Adipose tissue (tissue), 3 donors: Measurements from ENCODE around the gene PRDM2. TPM values are rescaled to one million over a fixed set of nuclear protein-coding genes. Genes with fewer than 3 reads are reported as not detected.
"Not testable (repeated sequence)": the region's sequence is repeated elsewhere in the genome, so short reads cannot be mapped to it uniquely, and the experiment has no call there.

Source experiments
- H3K27ac ChIP-seq: one replicate; pipeline ENCODE4 v1.5.1; 2013; ENCODE audit warnings: low read depth, low read length
- whole genome bisulfite sequencing, 3 donors: extraction: QIAGEN DNeasy Blood & Tissue Kit; methylation state at CpG; one replicate each; pipeline ENCODE4 v1.1.7; 2013; 5-methylcytosine and 5-hydroxymethylcytosine counted together
- polyA plus RNA-seq, 3 donors: library from polyadenylated mRNA; stranded (reverse); fragments of 200-250 nt; gene quantifications; one replicate each; pipeline ENCODE4 v1.2.3, GENCODE V29; 2013
- donor health status: healthy with polysubstance abuse.
- donor health status: Bipolar disorder and iron deficiency.
- donor health status: healthy.

PRDM2 gene
- polyA plus RNA-seq, 3 donors: 8.5 to 19.5 (median 13.0) TPM

DNA sequence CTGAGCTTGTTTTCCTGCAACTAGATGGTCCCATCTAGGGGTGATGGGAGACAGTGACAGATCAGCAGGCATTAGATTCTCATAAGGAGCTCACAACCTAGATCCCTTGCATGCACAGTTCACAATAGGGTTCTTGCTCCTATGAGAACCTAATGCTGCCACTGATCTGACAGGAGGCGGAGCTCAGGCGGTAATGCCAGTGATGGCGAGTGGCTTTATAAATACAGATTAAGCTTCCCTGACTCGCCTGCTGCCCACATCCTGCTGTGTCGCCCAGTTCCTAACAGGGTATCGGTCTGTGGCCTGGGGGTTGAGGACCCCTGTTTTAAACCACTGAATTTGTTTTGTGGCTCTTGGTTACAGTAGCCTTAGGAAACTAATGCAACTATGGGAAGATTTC is 6.9 kb upstream of the PRDM2 start:
- H3K27ac ChIP-seq: not testable (repeated sequence)
- WGBS, 3 donors: 37 to 49% (median 41%) methylated on average over 6 of the region's 6 CpGs

DNA sequence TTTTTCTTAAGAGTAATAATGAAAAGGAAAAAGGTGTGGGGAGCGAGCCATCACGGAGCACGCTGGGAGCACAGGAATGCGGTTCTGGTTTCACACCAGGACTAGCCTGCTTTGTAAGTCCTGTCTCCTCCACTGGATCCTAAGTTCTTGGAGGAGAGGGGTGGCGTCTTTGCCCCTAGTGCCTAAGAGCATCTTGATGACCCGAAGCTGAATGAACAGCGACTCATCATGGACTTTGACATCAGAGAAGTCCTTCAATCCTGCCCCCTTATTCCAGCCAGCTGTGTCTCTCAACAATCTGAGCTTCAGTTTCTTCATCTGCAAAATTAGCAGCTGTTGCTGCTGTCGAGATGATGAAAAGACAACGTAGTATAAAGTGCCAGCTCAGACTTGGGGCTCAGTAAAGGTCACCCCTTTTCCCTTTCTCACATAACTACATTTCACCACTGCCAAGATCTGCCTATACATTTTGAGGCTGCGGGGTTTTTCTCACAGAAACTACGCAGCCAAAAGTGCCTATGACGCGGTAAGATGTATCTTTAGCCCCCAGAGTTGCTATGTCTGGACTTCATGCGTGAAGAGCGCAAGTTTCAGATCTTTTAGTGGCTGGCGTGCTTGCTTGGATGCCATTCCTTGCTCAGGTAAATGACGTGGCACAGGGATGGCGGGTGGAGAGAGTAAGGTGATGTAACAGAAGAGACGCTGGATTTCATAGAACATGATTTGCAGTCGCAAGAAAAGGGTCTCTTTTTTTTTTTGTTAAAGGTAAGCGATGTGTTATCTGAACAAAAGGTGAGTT is 4.9 kb upstream of the PRDM2 start:
- WGBS, 3 donors: 84 to 87% (median 85%) methylated on average over 21 of the region's 21 CpGs
- no peak overlapping the region for H3K27ac ChIP-seq

DNA sequence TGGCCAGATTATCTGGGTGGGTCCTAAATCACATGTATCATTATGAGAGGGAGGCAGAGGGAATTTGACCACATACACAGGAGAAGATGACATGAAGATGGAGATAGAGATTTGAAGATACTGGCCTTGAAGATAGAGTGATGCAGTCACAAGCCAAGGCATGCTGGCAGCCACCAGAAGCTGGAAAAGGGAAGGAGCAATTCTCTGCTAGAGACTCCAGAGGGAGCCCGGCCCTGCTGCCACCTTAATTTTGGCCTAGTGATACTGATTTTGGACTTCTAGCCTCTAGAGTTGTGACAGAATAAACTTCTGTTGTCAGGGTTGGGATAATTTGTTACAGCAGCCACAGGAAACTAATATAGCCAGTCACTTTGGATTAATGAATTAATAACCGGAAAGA is 2.2 kb upstream of the PRDM2 start:
- 94 to 97% (median 96%) methylated on average over 2 of the region's 2 CpGs for WGBS, 3 donors
- H3K27ac ChIP-seq: no peak overlapping the region

DNA sequence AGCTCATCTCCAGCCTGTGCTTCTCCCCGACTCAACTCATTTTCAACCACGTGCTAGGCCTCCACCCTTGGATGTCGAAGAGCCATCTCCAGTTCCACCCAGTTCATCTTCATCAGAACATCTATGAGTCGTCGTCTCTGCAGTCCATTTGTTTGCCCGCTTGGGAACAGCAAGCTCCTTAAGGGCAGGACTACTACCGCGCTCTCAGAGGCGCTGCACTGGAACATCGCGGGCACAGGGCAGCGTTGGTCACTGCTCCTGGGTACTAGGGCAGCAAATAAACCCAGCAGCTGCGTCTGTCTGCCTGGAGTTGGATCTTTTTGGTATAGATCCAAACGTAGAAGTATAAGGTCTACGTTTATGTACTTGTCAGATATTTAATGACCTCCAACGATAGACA is 478 bp upstream of the PRDM2 start:
- H3K27ac ChIP-seq: peak overlapping the region; percentile 80
- WGBS, 3 donors: 64% methylated on average over 16 of the region's 16 CpGs

DNA sequence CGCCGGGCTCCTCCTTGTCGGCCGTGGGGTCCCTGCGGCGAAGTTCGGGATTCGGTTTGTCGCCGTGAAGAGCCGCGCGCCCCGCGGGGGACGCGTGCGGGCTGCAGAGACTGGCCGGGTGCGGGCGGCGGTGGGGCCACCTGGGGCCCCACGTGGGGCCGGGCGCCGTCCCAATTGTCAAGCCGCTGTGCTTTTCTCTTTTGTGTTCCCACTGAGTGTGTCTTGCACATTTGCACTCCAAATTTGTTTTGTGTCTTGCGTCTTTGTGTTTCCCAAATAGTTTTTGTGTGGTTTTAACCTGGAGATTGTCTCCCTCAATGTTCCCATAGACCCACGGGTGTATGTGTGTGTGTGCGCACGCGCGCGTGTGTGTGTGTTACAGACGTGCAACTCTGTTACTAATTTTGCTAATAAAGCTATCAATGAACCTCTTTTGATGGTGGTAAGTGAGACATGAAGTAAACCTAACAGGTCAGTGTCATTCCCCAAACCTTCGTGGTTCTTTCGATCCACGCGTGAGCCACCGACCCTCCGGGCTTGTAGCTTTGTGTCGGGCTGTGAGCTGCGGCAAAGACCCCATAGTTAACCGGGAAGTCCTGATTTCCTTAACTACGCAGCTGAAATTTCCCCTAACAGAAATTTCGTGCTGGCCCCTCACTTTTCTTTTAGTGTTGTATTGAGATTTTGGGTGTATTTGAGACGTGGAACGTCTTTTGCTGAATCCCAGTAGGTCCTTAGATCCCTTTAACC is 708 bp downstream of the PRDM2 start:
- H3K27ac ChIP-seq: no peak overlapping the region
- 9 to 16% (median 13%) methylated on average over 41 to 48 of the region's 48 CpGs for WGBS, 3 donors

DNA sequence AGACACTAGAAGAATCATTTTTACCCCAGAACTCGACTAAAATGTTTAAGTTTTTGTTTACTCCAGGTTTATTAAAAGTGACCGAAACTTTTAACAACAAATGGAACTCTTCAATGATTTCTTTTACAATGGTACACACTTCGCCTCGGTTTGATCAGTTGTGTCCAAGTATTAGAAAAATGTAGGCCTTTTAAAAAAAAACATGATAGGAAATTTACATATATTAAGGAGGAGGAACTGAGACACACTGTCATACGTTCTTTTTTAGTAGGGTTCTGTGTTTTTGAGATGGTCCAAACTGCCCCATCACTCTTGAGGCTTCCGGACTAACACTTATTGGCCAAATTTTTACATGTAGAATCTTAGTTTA is 1.3 kb downstream of the PRDM2 start:
- H3K27ac ChIP-seq: no peak overlapping the region
- 66 to 76% (median 67%) methylated on average over 6 of the region's 6 CpGs for WGBS, 3 donors

DNA sequence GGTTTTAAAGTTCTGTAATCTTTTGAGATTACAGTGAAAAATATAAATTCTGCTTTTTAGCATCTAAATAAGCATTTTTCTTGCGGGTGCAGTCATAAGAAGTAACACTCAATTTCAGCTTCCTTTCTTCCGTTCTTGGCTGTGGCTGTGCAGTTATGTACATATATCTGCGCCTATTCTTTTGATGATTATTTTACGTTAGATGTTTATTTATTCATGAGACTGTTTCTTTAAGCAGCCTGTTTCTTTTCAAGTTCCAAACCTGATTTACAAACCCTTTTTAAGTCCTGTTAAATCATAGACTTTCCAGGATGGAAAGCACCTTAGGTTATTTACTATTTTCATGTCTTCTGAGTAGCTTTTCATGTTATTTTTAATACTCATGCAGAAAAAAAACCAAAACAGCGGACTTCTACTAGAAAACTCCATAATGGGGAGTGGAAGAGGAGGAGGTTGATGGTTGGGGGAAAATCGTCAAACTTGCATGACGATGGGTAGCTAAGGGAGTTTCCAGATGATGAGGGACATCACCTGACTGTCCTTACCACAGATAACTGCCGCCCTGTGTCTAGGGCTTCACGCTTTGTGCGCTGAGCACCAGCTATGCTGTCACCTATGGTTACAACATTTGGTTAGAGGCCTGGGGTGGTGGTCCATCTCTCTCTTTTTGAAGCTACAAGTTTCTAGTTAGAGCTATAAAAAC is 2.6 kb downstream of the PRDM2 start:
- H3K27ac ChIP-seq: no peak overlapping the region
- 64 to 87% (median 68%) methylated on average over 10 of the region's 10 CpGs for WGBS, 3 donors

DNA sequence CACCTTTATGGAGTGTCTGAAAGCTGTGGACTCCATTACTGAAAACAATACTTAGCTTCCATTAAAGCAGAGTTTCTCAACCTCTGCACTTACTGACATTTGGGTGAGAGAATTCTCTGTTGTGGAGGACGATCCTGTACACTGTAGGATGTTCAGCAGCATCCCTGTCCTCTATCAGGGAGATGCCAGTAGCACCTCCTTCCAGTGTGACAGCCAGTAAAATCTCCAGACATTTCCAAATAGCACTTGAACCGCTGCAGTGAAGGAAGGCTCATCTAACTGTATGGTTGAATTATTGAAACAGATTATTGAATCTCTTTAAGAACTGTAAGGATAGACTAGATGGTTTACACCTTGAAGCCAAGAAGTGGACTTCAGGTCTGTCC is 3.1 kb downstream of the PRDM2 start:
- 71 to 76% (median 74%) methylated on average over 2 of the region's 2 CpGs for WGBS, 3 donors

DNA sequence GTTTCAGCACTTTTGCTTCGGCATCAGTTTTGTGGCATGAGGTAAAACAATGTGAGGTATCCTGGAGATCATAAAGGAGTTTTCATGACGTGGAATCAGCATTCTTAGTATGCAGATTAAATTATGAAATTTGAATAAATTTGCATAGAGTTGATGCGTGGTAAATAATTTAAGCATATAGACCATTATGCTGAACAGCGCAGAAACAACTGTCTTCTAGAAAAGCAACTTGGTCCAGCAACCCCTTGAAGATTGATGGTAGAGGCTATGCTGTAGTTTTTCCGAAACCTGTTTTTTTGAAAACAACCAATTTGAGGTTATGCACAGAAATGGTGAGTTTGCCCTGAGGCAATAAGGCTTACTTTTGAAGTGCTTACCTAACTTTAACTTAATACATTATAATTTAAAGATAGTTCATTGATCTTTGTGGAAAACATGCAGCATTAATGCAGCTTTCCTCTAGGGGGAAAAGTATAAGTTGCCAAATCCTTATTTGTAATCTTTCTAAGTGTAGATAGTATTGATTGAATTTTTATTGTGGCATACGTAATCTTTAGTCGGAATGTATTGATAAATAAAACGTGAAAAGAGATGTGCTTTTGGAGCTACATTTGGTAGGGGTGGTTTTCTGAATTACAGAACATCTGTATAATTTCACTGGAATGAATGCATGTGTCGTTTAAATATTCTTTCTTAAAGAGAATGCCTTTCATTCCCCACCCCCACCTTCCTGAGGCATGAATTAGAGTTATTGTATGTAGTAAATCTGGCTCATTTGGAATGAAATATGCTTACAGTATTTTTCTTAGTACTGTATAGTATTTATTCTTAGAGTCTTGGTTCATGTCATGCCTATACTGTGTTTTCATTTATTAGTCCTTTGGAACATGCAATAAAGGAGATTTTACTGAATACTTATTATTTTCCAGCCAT is 3.8 kb downstream of the PRDM2 start:
- WGBS, 3 donors: 72 to 91% (median 89%) methylated on average over 9 of the region's 9 CpGs

More for the DNA sequence above, 3.1 kb downstream of the PRDM2 start:
- no peak overlapping the region for H3K27ac ChIP-seq

DNA sequence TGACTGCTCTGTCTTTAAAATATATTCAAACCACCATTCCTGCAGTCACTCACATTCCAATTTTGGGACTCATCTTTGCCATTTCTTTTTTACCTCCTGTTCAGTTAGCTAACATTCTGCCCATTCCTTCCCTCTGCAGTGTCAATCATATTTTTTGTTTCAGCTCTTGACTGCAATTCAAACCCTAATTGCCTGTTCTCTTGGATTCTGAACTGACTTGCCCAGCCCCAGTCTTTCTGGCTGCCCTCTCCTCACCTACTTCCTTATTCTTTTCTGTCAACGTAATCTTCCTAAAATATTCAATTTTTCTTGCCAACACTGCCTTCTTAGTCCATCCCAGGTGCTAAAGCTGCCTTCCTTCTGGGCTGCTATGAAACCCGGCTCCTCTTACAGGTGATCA is 6.1 kb downstream of the PRDM2 start:
- H3K27ac ChIP-seq: no peak overlapping the region
- 52 to 84% (median 69%) methylated on average over 2 of the region's 2 CpGs for WGBS, 3 donors

More for the DNA sequence above, 3.8 kb downstream of the PRDM2 start:
- H3K27ac ChIP-seq: no peak overlapping the region

DNA sequence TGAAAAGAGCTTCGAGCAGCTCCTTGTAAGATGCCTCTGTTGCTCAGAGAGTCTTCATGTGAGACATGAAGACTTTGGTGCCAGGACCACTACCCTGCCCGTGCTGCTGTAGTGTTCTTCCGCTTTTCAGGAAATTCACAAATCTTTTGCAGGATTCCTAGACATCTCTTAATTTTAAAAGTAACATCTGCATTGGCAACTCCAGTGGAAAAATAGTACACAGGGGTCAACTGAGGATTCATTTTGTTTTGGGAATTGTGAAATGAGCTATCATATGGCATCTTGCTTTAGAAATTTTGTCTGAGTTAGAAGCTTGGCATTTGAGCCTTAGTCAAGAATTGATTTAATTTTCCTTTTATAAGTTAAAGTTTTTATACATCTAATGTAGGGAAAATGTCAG is 7.2 kb downstream of the PRDM2 start:
- 73 to 85% (median 80%) methylated on average over 3 of the region's 3 CpGs for WGBS, 3 donors
- H3K27ac ChIP-seq: no peak overlapping the region

DNA sequence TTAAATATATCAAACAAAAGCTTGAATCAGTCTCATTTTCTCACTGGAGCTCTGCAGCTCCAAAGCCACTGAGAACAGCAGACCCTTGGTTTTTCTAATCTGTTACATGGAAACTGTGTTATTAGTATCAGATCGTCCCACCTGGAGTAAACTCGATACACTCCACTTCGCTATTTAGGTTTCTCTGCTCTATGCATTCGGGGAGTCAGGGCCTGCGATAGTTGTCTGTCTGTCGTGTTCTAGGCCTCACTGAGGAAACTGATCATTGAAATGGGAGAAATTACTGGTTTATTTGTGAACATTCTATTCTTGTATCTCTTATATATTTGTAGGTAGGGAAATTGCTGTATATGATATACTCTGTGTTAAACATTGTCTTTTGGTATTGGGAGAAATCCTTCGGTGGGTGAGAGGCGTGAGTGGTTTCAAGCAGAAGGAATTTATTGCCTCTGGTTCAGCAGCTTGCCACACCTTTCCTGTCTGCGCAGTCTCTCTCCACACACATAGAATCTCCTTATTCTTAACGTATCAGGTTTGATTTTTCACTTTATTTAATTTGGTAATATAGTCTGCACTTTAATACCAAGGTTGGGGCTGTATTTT is 8.5 kb downstream of the PRDM2 start:
- no peak overlapping the region for H3K27ac ChIP-seq
- 76 to 93% (median 79%) methylated on average over 10 of the region's 10 CpGs for WGBS, 3 donors

DNA sequence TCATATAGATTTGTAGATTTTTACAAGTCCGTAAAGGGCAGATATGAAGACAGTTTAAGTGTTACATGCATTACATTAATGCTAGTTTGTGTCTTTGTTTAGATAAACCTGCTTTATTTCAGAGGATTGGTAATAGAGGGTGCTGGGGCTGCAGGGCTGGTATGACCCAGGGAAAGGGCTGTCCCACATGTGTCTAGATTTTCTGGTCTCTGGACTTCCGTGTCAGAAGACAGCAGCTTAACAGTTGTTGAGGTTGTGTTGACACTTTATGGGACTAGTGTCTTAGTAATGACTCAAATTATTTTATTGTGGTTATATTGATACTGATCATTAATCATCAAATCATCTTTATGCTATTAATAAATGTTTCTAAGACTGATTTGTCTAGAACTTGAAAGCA is 10.1 kb downstream of the PRDM2 start:
- no peak overlapping the region for H3K27ac ChIP-seq
- 73 to 91% (median 85%) methylated on average over 2 of the region's 2 CpGs for WGBS, 3 donors

DNA sequence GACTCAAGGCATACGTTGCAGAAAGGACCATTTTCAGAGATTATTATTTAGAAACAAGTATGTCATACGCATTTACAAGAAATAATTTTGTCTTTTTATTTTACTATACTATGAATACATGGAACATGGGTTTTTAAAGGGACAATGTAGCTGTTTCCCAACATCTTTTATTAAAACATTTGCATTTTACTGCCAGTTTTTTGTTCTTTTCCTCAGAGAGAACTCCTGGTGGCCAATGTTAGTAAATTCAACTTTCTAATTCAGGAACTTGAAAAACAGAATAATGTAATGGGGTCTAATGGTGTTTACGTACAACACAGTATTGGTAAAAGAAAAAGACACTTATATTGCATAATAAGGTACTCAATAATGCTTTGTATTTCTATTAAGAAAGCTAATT is 14.9 kb downstream of the PRDM2 start:
- 71 to 90% (median 75%) methylated on average over 3 of the region's 3 CpGs for WGBS, 3 donors
- H3K27ac ChIP-seq: no peak overlapping the region

DNA sequence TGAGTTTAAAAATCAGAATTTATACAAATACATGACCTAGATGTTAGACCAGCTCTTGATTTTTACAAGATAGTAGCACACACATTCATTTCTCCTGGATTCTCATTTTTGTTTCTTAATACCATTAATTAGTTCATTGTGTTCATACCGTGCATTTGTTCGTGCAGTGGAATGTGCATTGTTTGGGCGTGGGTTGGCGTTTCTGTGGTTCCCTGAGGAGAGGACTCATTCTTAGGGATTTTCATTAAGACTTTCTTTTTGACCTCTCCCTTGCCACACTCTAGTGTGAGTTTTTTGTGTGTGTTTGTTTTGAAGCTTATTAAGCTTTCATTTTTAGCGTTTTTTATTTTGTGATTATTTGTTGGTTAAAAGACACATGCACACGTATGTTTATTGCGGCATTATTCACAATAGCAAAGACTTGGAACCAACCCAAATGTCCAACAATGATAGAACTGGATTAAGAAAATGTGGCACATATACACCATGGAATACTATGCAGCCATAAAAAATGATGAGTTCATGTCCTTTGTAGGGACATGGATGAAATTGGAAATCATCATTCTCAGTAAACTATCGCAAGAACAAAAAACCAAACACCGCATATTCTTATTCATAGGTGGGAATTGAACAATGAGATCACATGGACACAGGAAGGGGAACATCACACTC is 15.8 kb downstream of the PRDM2 start:
- H3K27ac ChIP-seq: not testable (repeated sequence)
- 91 to 97% (median 95%) methylated on average over 9 of the region's 9 CpGs for WGBS, 3 donors

DNA sequence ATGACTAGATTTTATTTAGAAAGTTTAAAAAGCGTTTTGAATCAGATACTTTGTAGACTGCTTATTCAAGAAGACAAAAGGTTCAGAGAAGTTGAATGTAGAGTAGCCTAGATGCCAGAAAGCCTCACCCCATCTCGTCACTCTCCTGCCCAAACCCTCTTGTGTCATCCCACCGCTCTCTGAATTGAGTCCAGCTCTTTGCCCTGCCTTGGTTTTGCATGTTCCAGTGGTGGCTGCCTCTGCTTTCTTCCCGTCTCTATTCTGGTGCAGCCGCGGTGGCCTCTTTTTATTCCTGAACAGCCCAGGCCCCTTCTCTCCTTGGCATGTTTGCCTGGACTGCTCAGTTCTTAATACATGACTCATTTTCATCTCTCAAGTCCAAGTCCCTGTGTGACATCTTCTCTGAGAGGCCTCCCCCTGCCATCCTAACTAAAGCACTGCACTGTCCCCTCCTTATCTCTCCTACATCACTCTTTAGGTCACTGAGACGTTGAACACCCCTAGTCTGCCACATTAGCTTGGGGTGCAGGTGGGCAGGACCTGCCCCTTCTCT is 22.9 kb downstream of the PRDM2 start:
- WGBS, 3 donors: 71 to 90% (median 73%) methylated on average over 7 of the region's 7 CpGs
- H3K27ac ChIP-seq: no peak overlapping the region

DNA sequence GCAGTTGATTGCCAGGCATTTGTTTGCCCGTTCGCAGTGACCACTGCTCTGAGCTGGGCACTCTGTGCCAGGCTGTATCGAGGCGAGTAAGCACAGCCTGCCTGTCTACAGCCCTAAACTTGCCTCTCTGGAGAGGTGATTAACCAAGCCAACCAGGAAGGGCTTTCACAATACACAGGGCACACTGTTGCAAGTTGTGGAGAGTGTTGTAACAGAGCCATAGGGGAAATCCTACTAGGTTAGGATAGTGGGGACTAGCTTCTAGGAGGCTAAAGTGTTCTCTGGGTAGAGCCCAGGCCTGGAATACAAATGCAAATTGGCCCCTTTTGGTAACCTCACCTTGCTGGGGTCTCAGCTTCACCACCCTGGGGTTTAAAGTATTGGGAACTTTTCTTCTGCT is 23.8 kb downstream of the PRDM2 start:
- no peak overlapping the region for H3K27ac ChIP-seq
- WGBS, 3 donors: 49 to 89% (median 49%) methylated on average over 4 of the region's 4 CpGs
